ENCODE measurements around the gene PLD4.
"Not testable (repeated sequence)": the region's sequence is repeated elsewhere in the genome, so short reads cannot be mapped to it uniquely, and the experiment has no call there.

PLD4 gene

DNA sequence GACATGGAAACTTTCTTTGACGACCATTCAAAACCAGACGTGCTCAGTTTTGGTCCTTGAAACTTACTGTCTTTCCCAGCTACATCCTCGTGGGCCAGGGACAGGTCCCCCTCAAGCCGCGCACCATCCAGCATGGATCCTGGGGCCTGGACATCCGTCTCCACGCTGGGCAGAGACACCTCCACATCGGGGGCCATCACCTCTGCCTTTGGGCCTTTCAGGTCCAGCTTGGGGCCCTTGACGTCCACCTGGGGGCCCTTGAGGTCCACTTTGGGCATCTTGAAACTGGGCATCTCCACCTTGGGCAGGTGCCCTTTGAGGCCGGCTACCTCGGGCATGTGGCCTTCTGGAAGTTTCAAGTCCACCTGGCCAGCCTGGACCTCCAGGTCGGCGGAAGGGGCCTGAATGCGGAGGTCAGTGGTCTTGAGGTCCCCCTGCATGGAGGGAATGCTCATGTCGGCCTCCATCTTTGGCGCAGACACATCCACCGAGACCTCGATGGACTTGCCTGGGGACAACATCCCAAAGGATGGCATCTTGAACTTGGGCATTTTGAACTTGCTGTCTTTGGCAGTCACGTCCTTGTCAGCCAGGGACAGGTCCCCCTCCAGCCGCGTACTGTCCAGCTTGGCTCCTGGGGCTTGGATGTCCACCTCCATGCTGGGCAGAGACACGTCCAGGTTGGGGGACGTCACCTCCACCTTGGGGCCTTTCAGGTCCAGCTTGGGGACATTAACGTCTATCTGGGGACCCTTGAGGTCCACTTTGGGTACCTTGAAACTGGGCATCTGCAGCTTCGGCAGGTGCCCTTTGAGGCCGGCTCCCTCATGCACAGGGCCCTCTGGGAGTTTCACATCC is 17.1 kb downstream of the PLD4 start:
- ATAC-seq, result no peak
- TF ChIP-seq ZNF70 (CRISPR knock-in tag; IDR thresholded peaks at IDR 0.05), result no peak
- TF ChIP-seq TCF4 (CRISPR knock-in tag; IDR thresholded peaks at IDR 0.05; ENCODE audit: borderline replicate concordance), result no peak
- TF ChIP-seq ISL1 (CRISPR knock-in tag; IDR thresholded peaks at IDR 0.05), result no peak
- TF ChIP-seq BACH2 (CRISPR knock-in tag; IDR thresholded peaks at IDR 0.05; ENCODE audit: borderline replicate concordance), result no peak
- TF ChIP-seq SNAI2 (CRISPR knock-in tag; IDR thresholded peaks at IDR 0.05), result no peak
- TF ChIP-seq ZNF8 (CRISPR knock-in tag; IDR thresholded peaks at IDR 0.05), result no peak
- no peak for TF ChIP-seq ZFP30 (CRISPR knock-in tag; IDR thresholded peaks at IDR 0.05)
- TF ChIP-seq RARB (CRISPR knock-in tag; IDR thresholded peaks at IDR 0.05), result no peak
- TF ChIP-seq GLIS3 (CRISPR knock-in tag; IDR thresholded peaks at IDR 0.05), result no peak

DNA sequence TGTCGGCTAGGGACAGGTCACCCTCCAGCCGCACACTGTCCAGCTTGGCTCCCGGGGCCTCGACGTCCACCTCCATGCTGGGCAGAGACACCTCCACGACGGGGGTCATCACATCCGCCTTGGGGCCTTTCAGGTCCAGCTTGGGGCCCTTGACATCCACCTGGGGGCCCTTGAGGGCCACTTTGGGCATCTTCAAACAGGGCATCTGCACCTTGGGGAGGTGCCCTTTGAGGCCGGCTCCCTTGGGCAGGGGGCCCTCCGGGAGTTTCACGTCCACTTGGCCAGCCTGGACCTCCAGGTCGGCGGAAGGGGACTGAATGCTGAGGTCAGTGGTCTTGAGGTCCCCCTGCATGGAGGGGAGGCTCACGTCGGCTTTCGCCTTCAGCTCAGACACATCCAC is 17.9 kb downstream of the PLD4 start:
- no peak for ATAC-seq
- TF ChIP-seq, protein P1, sequence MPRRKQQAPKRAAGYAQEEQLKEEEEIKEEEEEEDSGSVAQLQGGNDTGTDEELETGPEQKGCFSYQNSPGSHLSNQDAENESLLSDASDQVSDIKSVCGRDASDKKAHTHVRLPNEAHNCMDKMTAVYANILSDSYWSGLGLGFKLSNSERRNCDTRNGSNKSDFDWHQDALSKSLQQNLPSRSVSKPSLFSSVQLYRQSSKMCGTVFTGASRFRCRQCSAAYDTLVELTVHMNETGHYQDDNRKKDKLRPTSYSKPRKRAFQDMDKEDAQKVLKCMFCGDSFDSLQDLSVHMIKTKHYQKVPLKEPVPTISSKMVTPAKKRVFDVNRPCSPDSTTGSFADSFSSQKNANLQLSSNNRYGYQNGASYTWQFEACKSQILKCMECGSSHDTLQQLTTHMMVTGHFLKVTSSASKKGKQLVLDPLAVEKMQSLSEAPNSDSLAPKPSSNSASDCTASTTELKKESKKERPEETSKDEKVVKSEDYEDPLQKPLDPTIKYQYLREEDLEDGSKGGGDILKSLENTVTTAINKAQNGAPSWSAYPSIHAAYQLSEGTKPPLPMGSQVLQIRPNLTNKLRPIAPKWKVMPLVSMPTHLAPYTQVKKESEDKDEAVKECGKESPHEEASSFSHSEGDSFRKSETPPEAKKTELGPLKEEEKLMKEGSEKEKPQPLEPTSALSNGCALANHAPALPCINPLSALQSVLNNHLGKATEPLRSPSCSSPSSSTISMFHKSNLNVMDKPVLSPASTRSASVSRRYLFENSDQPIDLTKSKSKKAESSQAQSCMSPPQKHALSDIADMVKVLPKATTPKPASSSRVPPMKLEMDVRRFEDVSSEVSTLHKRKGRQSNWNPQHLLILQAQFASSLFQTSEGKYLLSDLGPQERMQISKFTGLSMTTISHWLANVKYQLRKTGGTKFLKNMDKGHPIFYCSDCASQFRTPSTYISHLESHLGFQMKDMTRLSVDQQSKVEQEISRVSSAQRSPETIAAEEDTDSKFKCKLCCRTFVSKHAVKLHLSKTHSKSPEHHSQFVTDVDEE (CRISPR knock-in tag; IDR thresholded peaks at IDR 0.05), result no peak
- no peak for TF ChIP-seq RARB (CRISPR knock-in tag; IDR thresholded peaks at IDR 0.05)
- TF ChIP-seq OSR1 (CRISPR knock-in tag; IDR thresholded peaks at IDR 0.05), result no peak
- no peak for TF ChIP-seq ZNF565 (CRISPR knock-in tag; conservative IDR thresholded peaks at IDR 0.05; ENCODE audit: low read depth)

DNA sequence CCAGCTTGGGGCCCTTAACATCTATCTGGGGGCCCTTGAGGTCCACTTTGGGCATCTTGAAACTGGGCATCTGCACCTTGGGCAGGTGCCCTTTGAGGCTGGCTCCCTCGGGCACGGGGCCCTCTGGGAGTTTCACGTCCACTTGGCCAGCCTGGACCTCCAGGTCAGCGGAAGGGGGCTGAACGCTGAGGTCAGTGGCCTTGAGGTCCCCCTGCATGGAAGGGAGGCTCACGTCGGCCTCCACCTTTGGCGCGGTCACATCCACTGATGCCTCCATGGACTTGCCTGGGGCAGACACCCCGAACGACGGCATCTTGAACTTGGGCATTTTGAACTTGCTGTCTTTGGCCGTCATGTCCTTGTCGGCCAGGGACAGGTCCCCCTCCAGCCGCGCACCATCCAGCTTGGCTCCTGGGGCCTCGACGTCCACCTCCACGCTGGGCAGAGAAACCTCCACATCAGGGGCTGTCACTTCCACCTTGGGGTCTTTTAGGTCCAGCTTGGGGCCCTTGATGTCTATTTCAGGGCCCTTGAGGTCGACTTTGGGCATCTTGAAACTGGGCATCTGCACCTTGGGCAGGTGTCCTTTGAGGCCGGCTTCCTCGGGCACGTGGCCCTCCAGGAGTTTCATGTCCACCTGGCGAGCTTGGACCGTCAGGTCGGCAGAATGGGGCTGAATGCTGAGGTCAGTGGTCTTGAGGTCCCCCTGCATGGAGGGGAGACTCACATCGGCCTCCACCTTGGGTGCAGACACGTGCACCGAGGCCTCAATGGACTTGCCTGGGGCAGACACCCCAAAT is 18.7 kb downstream of the PLD4 start:
- ATAC-seq, result not testable (repeated sequence)

DNA sequence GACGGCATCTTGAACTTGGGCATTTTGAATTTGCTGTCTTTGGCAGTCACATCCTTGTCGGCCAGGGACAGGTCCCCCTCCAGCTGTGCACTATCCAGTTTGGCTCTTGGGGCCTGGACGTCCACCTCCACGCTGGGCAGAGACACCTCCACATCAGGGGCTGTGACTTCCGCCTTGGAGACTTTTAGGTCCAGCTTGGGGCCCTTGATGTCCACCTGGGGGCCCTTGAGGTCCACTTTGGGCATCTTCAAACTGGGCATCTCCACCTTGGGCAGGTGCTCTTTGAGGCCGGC is 19.3 kb downstream of the PLD4 start:
- not testable (repeated sequence) for ATAC-seq

DNA sequence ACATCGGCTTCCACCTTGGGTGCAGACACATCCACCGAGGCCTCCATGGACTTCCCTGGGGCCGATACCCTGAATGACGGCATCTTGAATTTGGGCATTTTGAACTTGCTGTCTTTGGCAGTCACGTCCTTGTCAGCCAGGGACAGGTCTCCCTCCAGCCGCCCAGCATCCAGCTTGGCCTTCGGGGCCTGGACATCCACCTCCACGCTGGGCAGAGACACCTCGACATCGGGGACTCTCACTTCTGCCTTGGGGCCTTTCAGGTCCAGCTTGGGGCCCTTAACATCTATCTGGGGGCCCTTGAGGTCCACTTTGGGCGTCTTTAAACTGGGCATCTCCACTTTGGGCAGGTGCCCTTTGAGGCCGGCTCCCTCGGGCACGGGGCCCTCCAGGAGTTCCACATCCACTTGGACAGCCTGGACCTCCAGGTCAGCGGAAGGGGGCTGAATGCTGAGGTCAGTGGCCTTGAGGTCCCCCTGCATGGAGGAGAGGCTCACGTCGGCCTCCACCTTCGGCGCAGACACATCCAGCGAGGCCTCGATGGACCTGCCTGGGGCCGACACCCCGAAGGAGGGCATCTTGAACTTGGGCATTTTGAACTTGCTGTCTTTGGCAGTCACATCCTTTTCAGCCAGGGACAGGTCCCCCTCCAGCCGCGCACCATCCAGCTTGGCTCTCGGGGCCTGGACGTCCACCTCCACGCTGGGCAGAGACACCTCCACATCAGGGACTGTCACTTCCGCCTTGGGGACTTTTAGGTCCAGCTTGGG is 19.9 kb downstream of the PLD4 start:
- ATAC-seq, result not testable (repeated sequence)

DNA sequence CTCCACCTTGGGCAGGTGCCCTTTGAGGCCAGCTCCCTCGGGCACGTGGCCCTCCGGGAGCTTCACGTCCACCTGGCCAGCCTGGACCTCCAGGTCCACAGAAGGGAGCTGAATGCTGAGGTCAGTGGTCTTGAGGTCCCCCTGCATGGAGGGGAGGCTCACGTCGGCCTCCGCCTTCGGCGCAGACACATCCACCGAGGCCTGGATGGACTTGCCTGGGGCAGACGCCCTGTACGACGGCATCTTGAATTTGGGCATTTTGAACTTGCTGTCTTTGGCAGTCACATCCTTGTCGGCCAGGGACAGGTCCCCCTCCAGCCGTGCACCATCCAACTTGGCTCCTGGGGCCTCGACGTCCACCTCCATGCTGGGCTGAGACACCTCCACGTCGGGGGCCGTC is 20.6 kb downstream of the PLD4 start:
- not testable (repeated sequence) for ATAC-seq

DNA sequence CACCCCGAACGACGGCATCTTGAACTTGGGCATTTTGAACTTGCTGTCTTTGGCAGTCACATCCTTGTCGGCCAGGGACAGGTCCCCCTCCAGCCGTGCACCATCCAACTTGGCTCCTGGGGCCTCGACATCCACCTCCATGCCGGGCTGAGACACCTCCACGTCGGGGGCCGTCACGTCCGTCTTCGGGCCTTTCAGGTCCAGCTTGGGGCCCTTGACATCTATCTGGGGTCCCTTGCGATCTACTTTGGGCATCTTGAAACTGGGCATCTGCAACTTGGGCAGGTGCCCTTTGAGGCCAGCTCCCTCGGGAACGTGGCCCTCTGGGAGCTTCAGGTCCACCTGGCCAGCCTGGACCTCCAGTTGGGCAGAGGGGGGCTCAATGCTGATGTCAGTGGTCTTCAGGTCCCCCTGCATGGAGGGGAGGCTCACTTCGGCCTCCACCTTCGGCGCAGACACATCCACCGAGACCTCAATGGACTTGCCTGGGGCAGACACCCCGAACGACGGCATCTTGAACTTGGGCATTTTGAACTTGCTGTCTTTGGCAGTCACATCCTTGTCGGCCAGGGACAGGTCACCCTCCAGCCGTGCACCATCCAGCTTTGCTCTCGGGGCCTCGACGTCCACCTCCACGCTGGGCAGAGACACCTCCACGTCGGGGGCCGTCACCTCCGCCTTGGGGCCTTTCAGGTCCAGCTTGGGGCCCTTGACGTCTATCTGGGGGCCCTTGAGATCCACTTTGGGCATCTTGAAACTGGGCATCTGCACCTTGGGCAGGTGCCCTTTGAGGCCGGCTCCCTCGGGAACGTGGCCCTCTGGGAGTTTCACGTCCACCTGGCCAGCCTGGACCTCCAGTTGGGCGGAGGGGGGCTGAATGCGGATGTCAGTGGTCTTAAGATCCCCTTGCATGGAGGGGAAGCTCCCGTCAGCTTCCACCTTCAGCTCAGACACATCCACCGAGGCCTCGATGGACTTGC is 21.6 kb downstream of the PLD4 start:
- not testable (repeated sequence) for ATAC-seq

DNA sequence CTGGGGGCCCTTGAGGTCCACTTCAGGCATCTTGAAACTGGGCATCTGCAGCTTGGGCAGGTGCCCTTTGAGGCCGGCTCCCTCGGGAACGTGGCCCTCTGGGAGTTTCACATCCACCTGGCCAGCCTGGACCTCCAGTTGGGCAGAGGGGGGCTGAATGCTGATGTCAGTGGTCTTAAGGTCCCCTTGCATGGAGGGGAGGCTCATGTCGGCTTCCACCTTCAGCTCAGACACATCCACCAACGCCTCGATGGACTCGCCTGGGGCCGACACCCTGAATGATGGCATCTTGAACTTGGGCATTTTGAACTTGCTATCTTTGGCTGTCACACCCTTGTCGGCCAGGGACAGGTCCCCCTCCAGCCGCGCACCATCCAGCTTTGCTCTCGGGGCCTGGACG is 22.5 kb downstream of the PLD4 start:
- not testable (repeated sequence) for ATAC-seq

DNA sequence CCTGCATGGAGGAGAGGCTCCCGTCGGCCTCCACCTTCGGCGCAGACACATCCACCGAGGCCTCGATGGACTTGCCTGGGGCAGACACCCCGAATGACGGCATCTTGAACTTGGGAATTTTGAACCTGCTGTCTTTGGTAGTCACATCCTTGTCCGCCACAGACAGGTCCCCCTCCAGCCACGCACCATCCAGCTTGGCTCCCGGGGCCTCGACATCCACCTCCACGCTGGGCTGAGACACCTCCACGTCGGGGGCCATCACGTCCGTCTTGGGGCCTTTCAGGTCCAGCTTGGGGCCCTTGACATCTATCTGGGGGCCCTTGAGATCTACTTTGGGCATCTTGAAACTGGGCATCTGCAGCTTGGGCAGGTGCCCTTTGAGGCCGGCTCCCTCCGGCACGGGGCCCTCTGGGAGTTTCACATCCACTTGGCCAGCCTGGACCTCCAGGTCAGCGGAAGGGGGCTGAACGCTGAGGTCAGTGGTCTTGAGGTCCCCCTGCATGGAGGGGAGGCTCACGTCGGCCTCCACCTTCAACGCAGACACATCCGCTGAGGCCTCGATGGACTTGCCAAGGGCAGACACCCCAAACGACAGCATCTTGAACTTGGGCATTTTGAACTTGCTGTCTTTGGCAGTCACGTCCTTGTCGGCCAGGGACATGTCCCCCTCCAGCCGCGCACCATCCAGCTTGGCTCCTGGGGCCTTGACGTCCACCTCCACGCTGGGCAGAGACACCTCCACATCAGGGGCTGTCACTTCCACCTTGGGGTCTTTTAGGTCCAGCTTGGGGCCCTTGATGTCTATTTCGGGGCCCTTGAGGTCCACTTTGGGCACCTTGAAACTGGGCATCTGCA is 23.4 kb downstream of the PLD4 start:
- ATAC-seq, result not testable (repeated sequence)
